Measurements from ENCODE around the gene SGCE.

GRCh38 chr7:94615666-94616065 lies 40.3 kb downstream of the SGCE start:
- no peak for TF ChIP-seq CTCF (IDR thresholded peaks at IDR 0.05; ENCODE audit: low read length)
- TF ChIP-seq EZH2 (IDR thresholded peaks at IDR 0.05; ENCODE audit: borderline replicate concordance, low read length): no peak

Data from OCI-LY1 (cell line).